GM18867 (cell line): ENCODE results near the gene EFCAB8.

Source experiments
- ATAC-seq: cut with Tn5 transposase; IDR thresholded peaks from one replicate; pipeline ENCODE4 v1.9.1; 2021; ENCODE audit warnings: mild to moderate bottlenecking, moderate library complexity; ENCODE audit not compliant: unreplicated experiment

The EFCAB8 gene, protein sequence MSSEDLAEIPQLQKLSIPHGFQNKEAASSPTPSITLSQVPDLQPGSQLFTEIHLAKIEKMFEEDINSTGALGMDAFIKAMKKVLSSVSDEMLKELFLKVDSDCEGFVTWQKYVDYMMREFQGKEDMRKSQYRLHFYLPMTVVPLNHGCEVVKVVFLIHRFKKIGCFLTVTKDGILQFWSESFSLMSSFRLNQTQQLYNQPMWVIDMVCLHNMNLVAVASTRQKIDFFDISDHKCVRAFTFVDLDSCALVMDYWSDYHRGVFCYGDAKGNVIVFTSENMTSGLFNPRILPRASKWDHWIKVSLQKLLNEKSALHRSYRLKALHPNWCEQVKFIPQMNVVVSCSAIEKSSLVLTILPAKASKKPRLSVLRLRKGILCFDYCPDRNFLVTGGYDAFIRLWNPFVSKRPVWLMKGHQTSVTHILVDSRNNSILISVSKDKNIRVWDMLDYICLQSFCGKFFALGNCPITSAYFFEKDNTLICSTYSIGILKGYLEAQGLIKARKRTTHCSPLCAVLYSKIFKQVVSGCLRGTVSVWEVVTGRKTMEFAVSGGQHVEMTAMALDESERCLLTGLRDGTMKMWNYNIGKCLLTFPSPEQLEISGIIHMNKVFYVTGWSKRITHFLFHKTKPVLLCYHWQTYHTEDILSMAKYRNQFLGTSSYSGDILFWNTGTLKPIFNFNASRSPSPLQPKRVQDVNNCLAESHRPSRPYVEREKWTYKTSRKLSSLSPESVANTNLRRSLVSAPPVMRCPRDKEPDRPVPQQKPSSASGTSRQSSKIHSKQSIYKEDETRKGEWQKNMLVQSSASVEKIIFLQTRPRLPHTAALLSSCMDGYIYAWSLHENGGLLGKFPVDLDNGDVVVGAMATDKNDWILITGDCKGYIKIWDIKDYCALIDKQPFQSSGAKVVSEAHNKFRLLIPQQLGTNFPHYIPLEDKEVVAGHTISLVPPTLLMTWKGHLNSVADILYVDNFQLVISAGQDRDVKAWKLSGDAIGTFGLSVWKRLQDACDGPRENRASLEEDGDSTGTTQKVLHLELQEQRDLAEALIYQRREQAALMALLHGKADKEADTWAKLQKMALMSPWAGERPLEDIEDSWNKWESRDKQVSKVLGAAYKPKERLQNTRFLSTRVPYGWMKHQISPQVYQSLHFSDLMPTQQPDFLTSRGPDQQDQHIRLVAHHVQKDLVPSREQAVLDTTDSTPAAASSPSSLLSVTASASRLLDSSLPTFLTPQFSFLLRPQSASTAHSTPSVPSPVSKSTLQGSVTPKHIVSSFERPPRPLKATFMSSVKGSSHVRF

DNA sequence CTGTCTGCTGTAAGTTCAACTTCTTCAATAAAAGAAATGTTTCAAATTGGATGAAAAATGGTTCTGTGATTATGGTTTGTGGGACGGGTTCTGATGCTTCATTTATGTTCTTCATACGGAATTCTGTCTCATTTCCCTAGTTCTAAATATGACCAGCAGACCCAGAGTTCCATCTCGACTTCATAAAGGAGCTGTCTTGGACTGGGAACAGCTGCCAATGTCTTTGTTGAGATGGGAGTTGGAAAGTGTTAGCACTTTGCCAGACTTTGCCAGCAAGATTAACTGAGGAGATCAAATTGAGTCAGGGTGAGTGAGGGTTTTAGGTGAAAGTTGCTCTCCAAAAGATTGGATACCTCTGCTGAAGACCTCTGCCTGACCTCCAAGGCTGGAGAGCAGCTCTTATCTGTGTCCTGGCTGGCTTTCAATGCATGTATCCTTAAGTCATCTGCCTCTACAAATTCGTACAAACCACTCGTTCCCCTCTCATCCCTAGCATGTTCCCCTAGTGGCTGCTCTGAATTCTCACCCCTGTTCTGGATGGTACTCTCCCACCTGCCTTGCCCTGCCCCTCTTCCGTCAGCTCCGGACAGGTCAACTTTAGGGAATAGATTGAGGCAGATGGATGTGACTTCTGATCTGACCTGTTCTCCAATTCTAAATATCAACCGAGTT lies at the start of gene EFCAB8:
EFCAB8 (plus strand) TSS at position 223 of the 672 bp plus-strand sequence. CDS start 4,870 bp downstream, outside the sequence.
- no peak for ATAC-seq

GRCh38 chr20:32809907-32810306 lies 48.8 kb upstream of the EFCAB8 start:
- ATAC-seq = no peak

DNA sequence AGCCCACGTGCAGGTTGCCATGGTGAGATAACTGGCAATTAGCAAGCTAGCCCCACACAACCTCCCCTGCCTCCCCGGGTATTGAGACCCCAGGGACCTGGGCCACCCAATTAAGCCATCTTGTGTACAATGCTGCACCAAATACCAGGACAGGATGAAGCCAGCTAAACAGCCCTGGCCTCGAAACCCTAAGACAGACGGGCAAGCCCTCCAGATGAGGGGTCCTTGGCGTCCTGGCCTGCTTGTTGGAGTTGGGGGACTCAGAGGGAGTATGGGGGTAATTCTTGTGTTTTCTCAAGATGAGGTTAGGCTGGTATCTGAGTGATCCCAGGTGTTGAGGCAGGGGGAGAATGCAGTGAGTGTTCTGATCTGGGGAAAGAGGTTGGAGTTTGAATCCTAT lies 47.8 kb upstream of the EFCAB8 start:
- no peak for ATAC-seq

- ATAC-seq = no peak
Observed at GRCh38 chr20:32811886-32812285, 46.8 kb upstream of the EFCAB8 start.

DNA sequence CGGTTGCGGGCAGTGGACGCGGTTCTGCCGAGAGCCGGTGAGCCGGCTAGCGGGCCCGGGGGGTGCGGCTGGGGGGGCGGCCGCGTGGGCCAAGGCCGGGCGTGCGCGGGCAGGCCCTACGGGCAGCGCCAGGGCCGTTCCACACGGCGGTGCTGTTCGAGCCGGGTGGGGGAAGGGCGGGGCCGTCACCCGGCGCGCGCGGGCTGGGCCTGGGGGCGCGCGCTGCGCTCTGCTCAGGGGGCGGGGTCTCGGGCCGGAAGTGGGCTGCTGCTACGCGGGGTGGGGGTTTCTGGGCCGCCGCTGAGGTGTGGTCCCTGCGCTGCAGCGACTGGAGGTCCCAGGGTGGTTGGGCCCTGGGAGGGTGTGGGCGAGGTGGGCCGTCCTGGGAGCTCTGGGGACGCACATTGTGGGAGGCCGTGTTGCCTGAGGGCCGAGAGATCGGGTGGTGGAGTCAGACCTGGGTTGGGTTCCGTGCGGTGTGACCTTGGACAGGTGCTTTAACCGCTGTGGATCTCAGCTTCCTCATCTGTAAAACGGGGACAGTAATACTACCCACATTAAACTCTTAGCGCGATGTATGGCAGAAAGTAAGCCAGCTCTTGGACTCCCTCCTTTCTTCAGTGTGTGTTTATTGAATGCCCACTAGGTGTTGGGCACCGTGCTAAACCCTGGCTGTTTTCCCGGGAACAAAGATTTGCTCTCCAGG lies 38.6 kb upstream of the EFCAB8 start:
- ATAC-seq = peak; percentile 62

GRCh38 chr20:32820698-32821377 lies 37.9 kb upstream of the EFCAB8 start:
- no peak for ATAC-seq

DNA sequence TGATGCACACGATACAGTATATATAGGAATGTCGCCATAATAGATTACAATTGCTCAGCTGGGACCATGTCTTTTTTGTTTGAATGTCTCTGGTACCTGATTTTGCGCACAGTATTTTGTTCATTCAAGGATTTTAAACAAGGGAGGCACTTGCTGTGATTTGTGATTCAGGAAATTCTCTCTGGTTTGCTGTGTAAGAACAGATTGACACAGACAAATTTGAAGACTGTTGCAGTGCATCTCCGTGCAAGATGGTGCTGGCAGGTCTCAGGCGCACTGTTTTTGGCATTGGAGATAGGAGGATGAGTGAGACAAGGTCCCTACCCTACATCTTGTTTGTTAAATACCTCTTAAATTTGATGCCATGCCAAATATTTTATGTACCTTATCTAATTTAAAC lies 36.5 kb upstream of the EFCAB8 start:
- no peak for ATAC-seq

DNA sequence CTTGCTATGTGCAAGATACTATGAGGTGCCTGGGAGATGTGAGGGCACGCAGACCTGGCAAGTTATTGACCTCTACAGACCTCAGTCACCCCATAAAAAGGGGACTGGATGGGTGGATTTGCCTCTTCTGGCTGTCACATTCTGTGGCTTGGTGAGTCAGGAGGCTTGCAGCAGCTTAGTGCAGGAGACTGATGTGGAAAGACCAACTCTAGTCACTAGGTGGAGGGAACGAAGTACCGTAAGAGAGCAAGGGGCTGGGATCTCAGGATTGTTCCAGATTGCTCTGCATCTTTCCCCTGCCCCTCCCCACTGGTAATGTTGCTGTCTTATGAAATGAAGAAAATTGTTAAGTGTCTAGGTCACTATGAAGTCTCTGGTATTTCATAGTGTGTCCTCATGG lies 35.6 kb upstream of the EFCAB8 start:
- no peak for ATAC-seq

GRCh38 chr20:32823737-32824588 lies 34.8 kb upstream of the EFCAB8 start:
- no peak for ATAC-seq

- no peak for ATAC-seq
Observed at GRCh38 chr20:32828029-32828680, 30.6 kb upstream of the EFCAB8 start.

DNA sequence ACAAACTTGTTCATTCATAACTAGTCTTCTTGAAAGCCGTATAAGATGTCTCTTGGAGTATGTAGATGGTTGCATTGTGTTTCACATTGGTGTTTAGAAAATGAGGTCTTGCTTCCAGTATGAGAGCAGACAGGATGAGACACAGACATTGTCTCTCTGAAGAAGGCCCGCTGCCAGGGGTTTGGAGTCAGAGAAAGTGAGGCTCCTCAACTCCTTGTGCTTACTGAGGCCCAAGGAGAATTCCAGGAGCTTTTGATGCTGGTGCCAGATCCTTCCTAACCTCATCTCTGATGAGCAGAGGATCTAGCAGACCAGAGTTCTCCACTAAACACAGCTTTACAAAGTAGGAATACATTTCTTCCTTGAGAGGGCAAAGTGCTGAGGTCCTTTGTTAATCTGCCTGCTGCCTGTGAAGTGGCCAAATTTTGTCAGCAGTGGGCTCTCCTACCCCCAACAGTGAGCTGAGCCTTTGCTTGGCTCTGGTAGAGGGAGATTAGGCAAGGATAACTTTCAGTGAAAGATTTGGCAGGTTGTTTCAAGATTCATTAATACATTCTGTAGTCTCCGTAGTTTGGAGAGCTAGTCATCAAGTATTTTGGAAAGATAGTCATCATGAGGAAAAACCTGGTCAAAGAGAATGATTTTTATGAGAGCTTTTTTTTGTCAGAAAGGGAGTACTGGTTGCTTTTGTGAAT lies 29.3 kb upstream of the EFCAB8 start:
- no peak for ATAC-seq

GRCh38 chr20:32830437-32830836 lies 28.3 kb upstream of the EFCAB8 start:
- no peak for ATAC-seq

- ATAC-seq = no peak
Observed at GRCh38 chr20:32831982-32832381, 26.7 kb upstream of the EFCAB8 start.

DNA sequence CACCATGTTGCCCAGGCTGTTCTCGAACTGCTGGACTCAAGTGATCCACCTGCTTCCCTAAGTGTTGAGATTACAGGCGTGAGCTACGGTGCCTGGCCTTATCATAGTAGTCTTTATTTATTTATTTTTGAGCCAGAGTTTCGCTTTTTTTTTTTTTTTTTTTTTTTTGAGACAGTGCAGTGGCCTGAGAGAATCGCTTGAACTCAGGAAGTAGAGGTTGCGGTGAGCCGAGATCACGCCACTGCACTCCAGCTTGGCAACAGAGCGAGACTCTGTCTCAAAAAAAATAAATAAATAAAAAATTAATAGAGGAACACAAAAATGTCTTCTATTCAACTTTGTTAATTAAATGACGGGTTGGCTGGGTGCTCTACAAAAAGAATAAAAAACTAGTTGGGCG lies 26.1 kb upstream of the EFCAB8 start:
- ATAC-seq = no peak

GRCh38 chr20:32834972-32835371 lies 23.8 kb upstream of the EFCAB8 start:
- ATAC-seq = no peak

DNA sequence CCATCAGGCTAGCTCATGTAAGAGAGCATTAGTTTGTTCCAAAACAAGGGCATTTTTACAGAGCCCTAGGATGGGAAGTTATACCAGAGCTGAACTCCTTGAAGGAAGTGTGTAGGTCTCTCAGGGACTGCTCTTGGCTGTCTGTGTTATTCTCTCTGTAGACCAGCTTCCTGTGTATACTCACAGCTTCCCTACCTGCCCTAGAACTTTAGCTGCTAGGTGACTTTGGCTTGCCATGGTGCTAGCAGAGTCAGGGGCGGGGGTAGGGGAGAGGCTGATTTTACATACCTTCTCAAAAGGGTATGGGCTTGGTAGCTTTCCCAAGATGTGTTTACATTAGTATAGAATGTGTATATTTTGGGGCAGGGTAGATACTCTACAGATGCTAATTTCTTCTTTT lies 21.6 kb upstream of the EFCAB8 start:
- no peak for ATAC-seq

DNA sequence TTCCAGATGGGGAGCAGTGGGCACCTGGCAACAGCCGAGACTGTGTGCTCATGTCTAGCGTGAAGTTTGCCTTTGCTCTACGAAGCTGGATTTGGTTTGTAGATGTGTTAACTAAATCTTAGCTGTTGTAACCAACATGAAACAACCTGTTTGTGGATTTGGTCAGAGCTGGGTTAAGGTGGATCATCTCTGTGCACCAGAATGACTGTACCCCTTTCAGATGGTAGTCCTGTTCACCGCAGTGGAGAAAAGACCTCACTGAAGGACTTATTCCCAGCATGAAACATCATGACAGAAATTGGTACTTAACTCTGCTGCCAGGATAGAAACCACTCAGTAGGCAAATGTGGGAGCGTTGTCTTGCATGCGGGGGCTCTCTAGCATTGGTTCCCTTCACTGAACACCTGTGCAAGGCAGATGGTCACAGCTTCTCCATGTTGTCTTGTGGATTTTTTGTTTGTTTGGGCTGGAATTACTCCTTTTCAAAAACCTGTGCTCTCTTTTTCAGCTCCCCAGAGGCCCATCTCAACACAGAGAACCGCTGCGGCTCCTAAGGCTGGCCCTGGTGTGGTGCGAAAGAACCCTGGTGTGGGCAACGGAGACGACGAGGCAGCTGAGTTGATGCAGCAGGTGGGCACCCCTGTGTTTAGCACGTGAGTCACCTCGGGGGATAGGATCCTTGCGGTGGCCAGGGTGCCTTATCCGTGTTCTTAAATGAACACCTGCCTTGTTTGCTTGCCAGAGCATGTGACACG lies 19.3 kb upstream of the EFCAB8 start:
- ATAC-seq = no peak
